Activated CD4-positive, alpha-beta T cell treated with anti-CD3 and anti-CD28 coated beads, Interleukin-2, amount 50 U/mL, for 24 hours (primary cell): ENCODE measurements around the gene DPEP1.
"Not testable (repeated sequence)": the region's sequence is repeated elsewhere in the genome, so short reads cannot be mapped to it uniquely, and the experiment has no call there.

ENCODE experiments used
- DNase-seq, 2 donors: peaks; one replicate each; pipeline ENCODE4 v3.0.0-alpha.2; 2020; ENCODE audit warnings: low read depth in 1 of 2, low spot score in 1 of 2

DPEP1 gene

DNA sequence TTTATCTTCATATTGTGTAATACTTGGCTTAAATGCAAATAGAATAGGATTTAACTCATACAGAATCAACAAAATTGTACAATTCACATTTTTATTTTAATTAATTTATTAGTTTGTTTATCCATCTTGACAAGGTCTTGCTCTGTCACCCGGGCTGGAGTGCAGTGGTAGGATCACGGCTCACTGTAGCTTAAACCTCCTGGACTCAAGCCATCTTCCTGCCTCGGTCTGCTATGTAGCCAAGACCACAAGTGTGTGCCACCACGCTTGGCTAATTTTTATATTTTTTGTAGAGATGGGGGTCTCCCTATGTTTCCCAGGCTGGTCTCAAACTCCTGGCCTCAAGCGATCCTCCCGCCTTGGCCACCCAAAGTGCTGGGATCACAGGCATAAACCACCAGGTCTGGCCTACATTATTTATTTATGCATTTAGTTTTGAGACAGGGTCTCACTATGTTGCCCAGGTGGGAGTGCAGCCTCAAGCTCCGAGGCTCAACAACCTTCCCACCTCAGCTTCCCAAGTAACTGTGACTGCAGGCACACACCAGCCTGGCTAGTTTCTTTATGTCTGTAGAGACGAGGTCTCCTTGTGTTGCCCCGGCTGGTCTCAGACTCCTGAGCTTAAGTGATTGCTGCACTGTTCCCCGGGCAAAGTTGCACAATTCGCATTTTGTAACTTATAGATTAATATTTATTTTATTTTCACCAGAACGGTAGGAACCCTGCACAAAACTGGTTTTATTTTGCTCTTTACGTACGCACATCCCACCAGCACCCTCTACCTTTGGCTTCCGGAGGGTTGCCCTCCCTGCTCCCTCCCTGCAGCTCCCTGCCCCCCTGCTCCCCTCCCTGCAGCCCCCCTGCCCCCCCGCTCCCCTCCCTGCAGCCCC, 4.9 kb downstream of the DPEP1 start:
- no peak for DNase-seq

GRCh38 chr16:89619840-89620239, 6.4 kb downstream of the DPEP1 start:
- no peak for DNase-seq

DNA sequence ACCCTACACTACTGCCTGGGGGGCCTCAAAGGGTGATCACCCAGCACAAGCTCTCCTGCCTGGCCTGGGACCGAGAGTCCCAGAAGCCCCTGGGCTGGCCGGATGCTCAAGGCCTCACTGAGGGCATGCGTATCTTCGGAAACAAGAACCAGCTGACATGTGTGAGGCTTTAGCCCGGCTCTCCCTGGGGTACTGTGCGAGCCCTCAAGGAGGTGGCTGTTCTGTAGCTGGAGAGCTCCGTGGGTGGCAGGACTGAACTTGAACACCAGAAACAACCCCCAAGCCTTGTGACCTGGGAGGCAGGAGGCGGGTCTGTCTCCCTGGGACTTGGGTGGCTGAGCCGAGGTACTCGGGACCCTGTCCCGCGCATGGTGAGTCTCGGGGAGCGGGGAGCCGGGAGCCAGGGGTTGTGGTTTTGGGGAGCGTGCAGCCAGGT, 7.0 kb downstream of the DPEP1 start:
- DNase-seq = no peak

GRCh38 chr16:89621136-89621697, 7.8 kb downstream of the DPEP1 start:
- DNase-seq = no peak

DNA sequence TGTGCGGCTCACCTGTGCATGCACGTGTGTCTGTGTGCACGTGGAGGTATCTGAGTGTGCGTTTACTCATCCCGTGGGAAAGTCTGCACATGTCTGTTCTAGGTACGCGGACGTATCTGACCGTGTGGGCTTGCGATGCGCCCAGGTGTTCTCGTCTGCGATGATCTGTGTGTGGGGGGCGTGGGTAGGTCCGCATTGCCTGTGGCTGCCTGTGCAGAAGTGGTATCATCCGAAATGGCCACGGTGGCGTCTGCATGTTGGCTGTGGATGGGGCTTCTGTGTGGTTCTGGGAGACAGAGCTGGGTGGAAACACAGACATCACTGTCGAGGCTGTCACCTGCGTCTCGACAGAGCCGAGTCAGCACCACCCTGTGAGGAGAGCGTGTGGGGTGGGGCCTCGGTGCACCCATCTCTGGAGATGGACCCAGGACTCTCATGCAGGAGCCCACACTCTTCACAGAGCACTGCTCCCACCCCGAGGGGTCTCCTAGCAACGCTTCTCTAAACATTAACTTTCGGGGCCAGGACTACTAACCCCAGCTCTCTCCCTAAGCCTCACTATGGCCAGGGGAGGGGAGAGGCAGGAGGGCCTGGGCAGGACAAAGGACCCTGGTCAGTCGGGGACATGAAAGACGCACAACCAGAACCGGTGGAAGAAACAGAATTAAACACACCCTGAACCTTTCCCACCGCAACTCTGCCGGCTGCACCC, 8.4 kb downstream of the DPEP1 start:
- no peak for DNase-seq

DNA sequence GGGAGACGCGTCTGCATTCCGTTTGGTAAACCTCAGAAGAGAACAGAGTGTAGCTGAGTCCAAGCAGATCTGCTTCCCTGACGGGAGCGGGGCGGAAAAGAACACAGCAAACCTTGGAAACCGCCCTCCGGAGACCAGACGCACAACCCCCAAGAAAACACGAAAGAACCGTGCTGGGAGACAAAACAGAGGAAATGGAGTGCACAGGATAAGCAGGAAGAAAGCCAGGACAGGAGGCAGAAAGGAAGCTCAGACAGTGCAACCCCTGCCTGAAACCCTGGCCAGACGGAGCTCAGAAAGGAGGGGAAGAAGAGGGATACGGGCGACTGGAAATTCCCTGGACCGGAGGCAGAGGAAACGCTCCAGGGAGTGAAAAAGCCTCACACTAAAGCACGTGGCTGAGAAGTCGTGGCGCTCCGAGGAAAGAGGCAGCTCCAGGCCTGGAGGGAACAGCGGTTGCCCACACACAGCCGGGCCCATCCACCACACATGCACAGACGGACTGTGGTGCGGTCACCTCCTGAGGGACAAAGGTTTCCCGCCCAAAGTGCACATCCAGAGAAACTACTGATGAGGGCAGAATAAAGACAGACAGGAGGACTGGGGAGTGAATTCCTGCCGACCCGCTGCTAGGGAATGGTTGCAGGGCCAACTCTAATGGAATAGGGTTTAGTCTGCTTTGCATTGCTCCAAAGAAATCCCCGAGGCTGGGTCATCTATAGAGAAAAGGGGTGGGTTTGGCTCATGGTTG, 10.2 kb downstream of the DPEP1 start:
- no peak for DNase-seq

- no peak for DNase-seq
Observed at GRCh38 chr16:89624777-89625761, 11.6 kb downstream of the DPEP1 start.

DNA sequence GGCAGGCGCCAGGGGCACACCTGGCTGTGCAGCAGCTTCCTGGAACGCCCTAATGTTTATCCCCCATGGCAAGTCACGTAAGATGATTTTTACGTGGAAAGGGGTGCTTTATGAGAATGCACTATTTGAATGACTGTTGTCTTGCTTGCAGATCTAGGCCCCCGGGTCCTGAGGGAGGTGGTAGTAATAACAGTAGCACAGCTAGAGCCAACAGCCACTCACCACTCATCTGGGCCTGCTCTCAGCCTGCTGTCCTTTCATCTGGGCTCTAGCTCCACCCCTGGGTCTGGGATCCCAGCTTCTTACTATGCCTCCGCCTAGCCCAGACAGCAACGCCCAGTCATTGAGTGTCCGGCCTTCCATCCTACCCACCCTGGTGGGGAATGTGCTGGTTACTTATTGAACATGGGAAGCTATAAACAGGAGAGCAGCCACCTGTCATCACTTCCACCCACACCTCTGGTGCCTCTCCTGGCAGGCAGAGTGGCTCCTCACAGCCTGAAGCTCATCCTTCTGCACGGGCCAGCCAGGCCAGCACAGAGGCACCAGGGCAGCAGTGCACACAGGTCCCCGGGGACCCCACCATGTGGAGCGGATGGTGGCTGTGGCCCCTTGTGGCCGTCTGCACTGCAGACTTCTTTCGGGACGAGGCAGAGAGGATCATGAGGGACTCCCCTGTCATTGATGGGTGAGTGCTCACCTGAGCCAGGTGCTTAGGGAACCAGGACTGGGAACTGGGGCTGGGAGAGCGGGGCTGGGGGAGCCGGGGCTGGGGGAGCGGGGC, 16.6 kb downstream of the DPEP1 start:
- DNase-seq = no peak

DNA sequence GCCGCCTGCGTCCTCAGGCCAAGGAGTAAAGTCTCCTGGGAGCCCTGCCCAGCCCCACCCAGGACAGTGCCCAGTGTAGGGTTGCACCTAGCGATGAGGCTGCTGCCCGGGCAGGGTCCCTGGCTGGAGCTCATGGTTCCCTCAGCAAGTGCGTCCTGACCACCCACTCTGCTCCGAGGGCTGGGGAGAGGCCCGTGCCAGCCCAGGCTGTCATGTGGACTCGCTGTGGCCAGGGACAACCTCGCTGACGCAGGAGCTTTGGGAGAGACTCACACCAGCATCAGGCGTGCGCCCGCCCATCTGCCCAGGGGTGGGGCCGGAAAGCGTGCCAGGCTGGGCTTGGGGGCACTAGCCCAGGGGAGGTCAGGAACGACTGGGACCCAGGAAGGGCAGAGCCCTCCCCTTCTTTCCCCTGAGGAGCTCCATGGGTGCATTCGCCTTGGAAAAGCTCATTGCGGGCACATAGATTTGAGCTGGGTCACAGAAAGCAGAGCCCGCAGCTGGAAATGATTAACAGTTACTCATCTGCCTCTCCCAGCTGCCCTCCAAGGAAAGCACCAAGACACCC, 19.7 kb downstream of the DPEP1 start:
- DNase-seq = no peak

DNA sequence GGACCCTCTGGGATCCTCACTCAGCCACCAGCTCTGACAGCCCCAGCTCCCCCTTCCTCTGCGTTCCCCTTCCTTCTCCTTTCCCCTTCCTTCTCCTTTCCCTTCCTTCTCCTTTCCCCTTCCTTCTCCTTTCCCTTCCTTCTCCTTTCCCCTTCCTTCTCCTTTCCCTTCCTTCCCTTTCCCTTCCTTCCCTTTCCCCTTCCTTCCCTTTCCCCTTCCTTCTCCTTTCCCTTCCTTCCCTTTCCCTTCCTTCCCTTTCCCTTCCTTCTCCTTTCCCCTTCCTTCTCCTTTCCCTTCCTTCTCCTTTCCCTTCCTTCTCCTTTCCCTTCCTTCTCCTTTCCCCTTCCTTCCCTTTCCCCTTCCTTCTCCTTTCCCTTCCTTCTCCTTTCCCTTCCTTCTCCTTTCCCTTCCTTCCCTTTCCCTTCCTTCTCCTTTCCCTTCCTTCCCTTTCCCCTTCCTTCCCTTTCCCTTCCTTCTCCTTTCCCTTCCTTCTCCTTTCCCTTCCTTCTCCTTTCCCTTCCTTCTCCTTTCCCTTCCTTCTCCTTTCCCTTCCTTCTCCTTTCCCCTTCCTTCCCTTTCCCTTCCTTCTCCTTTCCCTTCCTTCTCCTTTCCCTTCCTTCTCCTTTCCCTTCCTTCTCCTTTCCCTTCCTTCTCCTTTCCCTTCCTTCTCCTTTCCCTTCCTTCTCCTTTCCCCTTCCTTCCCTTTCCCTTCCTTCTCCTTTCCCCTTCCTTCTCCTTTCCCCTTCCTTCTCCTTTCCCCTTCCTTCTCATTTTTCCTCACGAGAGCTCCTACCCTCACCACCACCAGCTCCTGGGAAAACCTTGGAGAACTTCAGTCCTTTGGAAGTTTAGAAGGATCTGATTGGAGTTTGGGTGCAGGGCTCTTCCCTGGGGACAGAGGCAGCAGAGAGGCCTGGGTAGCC, 21.3 kb downstream of the DPEP1 start:
- not testable (repeated sequence) for DNase-seq

DNA sequence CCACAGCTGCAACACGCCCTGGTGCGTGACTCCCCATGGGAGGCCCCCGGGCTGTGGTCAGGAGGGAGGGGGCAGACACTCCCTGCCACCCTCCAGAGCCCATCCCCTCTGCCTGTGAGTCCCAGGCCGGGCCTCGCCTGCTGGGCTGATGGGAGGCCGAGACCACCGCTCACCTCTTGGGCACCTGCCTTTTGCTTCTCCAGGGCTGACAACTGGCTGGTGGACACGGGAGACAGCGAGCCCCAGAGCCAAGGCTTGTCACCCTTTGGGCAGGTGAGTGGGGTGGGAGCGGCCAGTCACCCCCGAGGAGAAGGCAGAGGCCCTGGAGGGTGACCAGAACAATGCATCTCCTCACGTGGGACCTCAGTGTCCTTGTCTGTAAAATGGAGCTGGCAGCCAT, 23.2 kb downstream of the DPEP1 start:
- no peak for DNase-seq

- no peak for DNase-seq
Observed at GRCh38 chr16:89637379-89637778, 23.9 kb downstream of the DPEP1 start.

DNA sequence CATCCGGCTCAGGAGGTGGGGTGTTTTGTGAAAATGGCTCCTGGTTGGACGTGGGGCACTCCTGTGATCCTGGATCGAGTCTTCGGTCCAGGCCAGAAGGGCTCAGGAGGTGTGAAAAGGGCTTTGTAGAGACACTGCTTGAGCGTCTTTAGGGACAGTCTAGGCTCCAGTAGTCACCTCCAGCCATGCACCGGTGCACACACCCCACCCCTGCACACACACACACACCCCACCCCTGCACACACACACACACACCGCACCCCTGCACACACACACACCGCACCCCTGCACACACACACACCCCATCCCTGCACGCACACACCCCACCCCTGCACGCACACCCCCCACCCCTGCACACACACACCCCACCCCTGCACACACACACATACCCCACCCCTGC, 25.0 kb downstream of the DPEP1 start:
- no peak for DNase-seq

DNA sequence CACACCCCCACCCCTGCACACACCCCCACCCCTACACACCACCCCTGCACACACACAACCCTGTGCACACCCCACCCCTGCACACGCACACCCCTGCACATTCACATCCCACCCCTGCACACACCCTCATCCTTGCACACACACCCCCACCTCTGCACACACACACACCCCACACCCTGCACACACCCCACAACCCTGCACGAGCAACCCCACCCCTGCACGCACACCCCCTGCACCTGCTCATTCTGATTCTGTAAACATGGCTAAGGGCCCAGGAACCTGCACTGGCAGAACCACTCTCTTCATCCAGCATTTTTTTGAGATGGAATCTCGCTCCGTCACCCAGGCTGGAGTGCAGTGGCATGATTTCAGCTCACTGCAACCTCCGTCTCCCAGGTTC, 25.9 kb downstream of the DPEP1 start:
- no peak for DNase-seq

- DNase-seq = no peak
Observed at GRCh38 chr16:89641458-89642119, 28.1 kb downstream of the DPEP1 start.

DNA sequence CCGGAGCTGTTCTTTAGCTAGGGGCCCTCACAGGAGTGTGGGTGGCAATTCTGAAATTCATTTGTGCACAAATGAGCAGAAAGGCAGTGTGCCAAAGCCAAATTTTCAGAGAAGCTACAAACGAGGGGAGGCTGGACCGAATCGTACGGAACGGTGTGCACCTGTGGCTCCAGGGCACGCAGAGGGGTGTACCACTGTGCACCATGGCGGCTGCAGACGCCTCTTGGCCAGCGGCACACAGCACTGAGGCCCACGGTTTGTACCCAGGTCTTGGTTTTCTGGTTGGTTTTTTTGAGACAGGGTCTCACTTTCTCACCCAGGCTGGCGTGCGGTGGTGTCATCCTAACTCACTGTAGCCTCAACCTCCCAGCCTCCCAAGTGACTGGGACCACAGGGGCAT, 29.1 kb downstream of the DPEP1 start:
- no peak for DNase-seq

GRCh38 chr16:89643769-89644300, 30.4 kb downstream of the DPEP1 start:
- DNase-seq = no peak
